AG04450 (cell line): ENCODE results near the gene INTS3. TPM values are rescaled to one million over a fixed set of nuclear protein-coding genes. Genes with fewer than 3 reads are reported as not detected.
A peak's percentile ranks its signal among the peaks of the same experiment; 100 is the strongest.

Source experiments
- CTCF ChIA-PET: fragments of 300-600, 350-600 bp; formaldehyde crosslinking; extraction: SDS; loops from one replicate; lab custom pipeline; 2022; ENCODE audit warnings: antibody characterized with exemption, inconsistent platforms; lab: Charles Lee
- POLR2A ChIA-PET: fragments of 350-600 bp; formaldehyde crosslinking; extraction: SDS; loops from one replicate; lab custom pipeline; 2021; ENCODE audit warnings: antibody characterized with exemption, inconsistent platforms; lab: Yijun Ruan, JAX
- DNase-seq: peaks from one replicate; pipeline ENCODE4 v3.0.0-alpha.2; 2011; ENCODE audit warnings: low read depth, low spot score
- H3K27ac ChIP-seq: one replicate; pipeline ENCODE4 v1.5.1; 2012; ENCODE audit warnings: low read depth, low read length, control low read depth
- H3K27me3 ChIP-seq: one replicate; pipeline ENCODE4 v1.6.0; 2012; ENCODE audit warnings: low read length; ENCODE audit not compliant: control insufficient read depth, insufficient read depth
- H3K4me3 ChIP-seq: 2 replicates; pipeline ENCODE4 v1.5.1; 2011; ENCODE audit warnings: mild to moderate bottlenecking, low read depth, low read length, control low read depth
- H3K9me3 ChIP-seq: 2 replicates; pipeline ENCODE4 v1.5.1; 2012; ENCODE audit warnings: low read length; ENCODE audit not compliant: control insufficient read depth, insufficient read depth
- CTCF ChIP-seq: IDR thresholded peaks from 2 replicates; pipeline ENCODE4 v1.5.1; 2011; ENCODE audit warnings: low read depth, low read length, control low read depth, inconsistent platforms
- polyA plus RNA-seq: library from polyadenylated mRNA; depleted of rRNA; stranded (reverse); fragments of >200 nt; gene quantifications from 2 replicates; pipeline ENCODE4 v1.2.3, GENCODE V29; 2011

Gene INTS3
- polyA plus RNA-seq, 1 experiment, result 45.1 TPM

- DNase-seq, result no peak
- H3K9me3 ChIP-seq, result peaks cover 5% of the 10 kb centered on the region; the same call in 1 of the 2 replicates
- H3K4me3 ChIP-seq, result peak overlapping the region; percentile 93
- ChIA-PET POLR2A (interaction anchor here (0.5 to 2.0 kb wide), 7 partner anchors 9 to 294 kb away, joined by 3 to 14 read pairs (median 4); partner anchors contain the start of genes CHTOP and RPS27), CTCF (interaction anchor here (0.7 to 2.2 kb wide), 4 partner anchors 20 to 235 kb away, joined by 3 to 7 read pairs (median 4); no protein-coding TSS in a partner anchor)
- H3K27ac ChIP-seq, result peak overlapping the region; percentile 94
- no peaks in the 10 kb centered on the region for H3K27me3 ChIP-seq
- TF ChIP-seq CTCF, result no peak
These were observed 636 bp downstream of the INTS3 start for GRCh38 chr1:153728305-153729066.

GRCh38 chr1:153730468-153730988 lies 2.7 kb downstream of the INTS3 start:
- CTCF ChIA-PET, result interaction anchor here (1.6 kb wide), 1 partner anchor 20 kb away, joined by 6 read pairs; no protein-coding TSS in a partner anchor
- Histone ChIP-seq H3K27ac (no peak overlapping the region), H3K4me3 (no peak overlapping the region), H3K27me3 (no peaks in the 10 kb centered on the region), H3K9me3 (peaks cover 5% of the 10 kb centered on the region; the same call in 1 of the 2 replicates)
- DNase-seq, result no peak
- POLR2A ChIA-PET, result no interaction called here
- TF ChIP-seq CTCF, result no peak

GRCh38 chr1:153733970-153734369 lies 6.1 kb downstream of the INTS3 start:
- no peak overlapping the region for H3K4me3 ChIP-seq
- no peaks in the 10 kb centered on the region for H3K27me3 ChIP-seq
- ChIA-PET POLR2A (no interaction called here), CTCF (interaction anchor here (1.0 to 1.9 kb wide), 2 partner anchors 15 to 57 kb away, joined by 3 to 6 read pairs; no protein-coding TSS in a partner anchor)
- DNase-seq, result no peak
- TF ChIP-seq CTCF, result no peak
- no peak overlapping the region for H3K27ac ChIP-seq
- H3K9me3 ChIP-seq, result no peaks in the 10 kb centered on the region

GRCh38 chr1:153734396-153735089 lies 6.7 kb downstream of the INTS3 start:
- no peaks in the 10 kb centered on the region for H3K27me3 ChIP-seq
- H3K9me3 ChIP-seq, result no peaks in the 10 kb centered on the region
- DNase-seq, result no peak
- ChIA-PET POLR2A (no interaction called here), CTCF (interaction anchor here (1.0 to 1.9 kb wide), 2 partner anchors 14 to 57 kb away, joined by 3 to 6 read pairs; no protein-coding TSS in a partner anchor)
- no peak overlapping the region for H3K27ac ChIP-seq
- no peak for TF ChIP-seq CTCF
- no peak overlapping the region for H3K4me3 ChIP-seq
